Liver (tissue), 3 donors: Measurements from ENCODE around the gene MROH2B.

Source experiments
- FOXA2 ChIP-seq: IDR thresholded peaks from 2 replicates; pipeline ENCODE4 v1.6.1; 2016; ENCODE audit warnings: antibody characterized with exemption
- GABPA ChIP-seq, 2 donors: IDR thresholded peaks in 1 of 2; conservative IDR thresholded peaks in 1 of 2; 2 replicates each; pipeline ENCODE4 v1.6.1; 2016; ENCODE audit warnings: antibody characterized with exemption in 2 of 2, mild to moderate bottlenecking in 1 of 2, moderate library complexity in 1 of 2
- HNF4A ChIP-seq, 2 donors: conservative IDR thresholded peaks; 2 replicates each; pipeline ENCODE4 v1.6.1; 2016; ENCODE audit warnings: antibody characterized with exemption in 2 of 2, mild to moderate bottlenecking in 2 of 2
- JUND ChIP-seq, 2 donors: IDR thresholded peaks; 2 replicates each; pipeline ENCODE4 v1.6.1; 2016; ENCODE audit warnings: antibody characterized with exemption in 2 of 2
- RAD21 ChIP-seq, 2 donors: IDR thresholded peaks; 2 replicates each; pipeline ENCODE4 v1.6.1; 2016; ENCODE audit warnings: antibody characterized with exemption in 2 of 2, mild to moderate bottlenecking in 2 of 2
- RXRA ChIP-seq, 2 donors: IDR thresholded peaks; 2 replicates each; pipeline ENCODE4 v1.6.1; 2017 to 2018; ENCODE audit warnings: antibody characterized with exemption in 2 of 2, mild to moderate bottlenecking in 1 of 2
- SP1 ChIP-seq: IDR thresholded peaks from 2 replicates; pipeline ENCODE4 v1.6.1; 2018; ENCODE audit warnings: antibody characterized with exemption, mild to moderate bottlenecking
- TAF1 ChIP-seq: conservative IDR thresholded peaks from 2 replicates; pipeline ENCODE4 v1.6.1; 2016; ENCODE audit warnings: antibody characterized with exemption, mild to moderate bottlenecking
- YY1 ChIP-seq: IDR thresholded peaks from 2 replicates; pipeline ENCODE4 v1.6.1; 2016; ENCODE audit warnings: antibody characterized with exemption, mild to moderate bottlenecking
- TF ChIP-seq, protein P1 (sequence below): fragments of 150-350 bp; IDR thresholded peaks from 2 replicates; pipeline ENCODE4 v1.5.1; 2017; ENCODE audit warnings: improper control_type of control experiment, low read depth, low read length; ENCODE audit not compliant: missing input control
- TF ChIP-seq, protein P2 (sequence below): IDR thresholded peaks from 2 replicates; pipeline ENCODE4 v1.6.1; 2016; ENCODE audit warnings: antibody characterized with exemption, mild to moderate bottlenecking
- TF ChIP-seq, protein P3 (sequence below): IDR thresholded peaks from 2 replicates; pipeline ENCODE4 v1.6.1; 2016; ENCODE audit warnings: antibody characterized with exemption
- TF ChIP-seq, protein P4 (sequence below): IDR thresholded peaks from 2 replicates; pipeline ENCODE4 v1.6.1; 2016; ENCODE audit warnings: antibody characterized with exemption
- TF ChIP-seq, protein P5 (sequence below): IDR thresholded peaks from 2 replicates; pipeline ENCODE4 v1.6.1; 2016; ENCODE audit warnings: antibody characterized with exemption
- donor health status: healthy.
- donor health status: healthy.

DNA sequence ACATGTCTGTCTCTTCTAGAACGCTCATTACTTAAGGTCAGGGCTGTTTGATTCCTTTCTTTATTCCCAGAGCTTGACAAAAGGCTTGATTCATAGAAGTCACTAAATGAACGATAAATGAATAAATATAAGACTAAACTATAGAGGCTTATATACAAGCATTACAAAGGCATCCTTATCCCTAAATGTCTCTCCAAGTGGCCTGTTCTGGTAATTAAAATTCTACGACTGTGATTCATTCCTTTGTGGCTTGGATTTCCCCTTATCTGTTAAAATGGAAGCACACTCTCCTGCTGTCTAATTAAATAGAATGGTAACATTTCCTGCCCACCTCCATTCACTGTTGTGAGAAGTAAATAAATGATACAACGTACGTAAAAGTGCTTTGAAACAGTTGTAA lies 112.3 kb downstream of the MROH2B start:
- TF ChIP-seq, protein P1, sequence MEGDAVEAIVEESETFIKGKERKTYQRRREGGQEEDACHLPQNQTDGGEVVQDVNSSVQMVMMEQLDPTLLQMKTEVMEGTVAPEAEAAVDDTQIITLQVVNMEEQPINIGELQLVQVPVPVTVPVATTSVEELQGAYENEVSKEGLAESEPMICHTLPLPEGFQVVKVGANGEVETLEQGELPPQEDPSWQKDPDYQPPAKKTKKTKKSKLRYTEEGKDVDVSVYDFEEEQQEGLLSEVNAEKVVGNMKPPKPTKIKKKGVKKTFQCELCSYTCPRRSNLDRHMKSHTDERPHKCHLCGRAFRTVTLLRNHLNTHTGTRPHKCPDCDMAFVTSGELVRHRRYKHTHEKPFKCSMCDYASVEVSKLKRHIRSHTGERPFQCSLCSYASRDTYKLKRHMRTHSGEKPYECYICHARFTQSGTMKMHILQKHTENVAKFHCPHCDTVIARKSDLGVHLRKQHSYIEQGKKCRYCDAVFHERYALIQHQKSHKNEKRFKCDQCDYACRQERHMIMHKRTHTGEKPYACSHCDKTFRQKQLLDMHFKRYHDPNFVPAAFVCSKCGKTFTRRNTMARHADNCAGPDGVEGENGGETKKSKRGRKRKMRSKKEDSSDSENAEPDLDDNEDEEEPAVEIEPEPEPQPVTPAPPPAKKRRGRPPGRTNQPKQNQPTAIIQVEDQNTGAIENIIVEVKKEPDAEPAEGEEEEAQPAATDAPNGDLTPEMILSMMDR, result no peak
- no peak for TF ChIP-seq RXRA (IDR thresholded peaks at IDR 0.05)
- no peak for TF ChIP-seq SP1
- TF ChIP-seq, protein P2, sequence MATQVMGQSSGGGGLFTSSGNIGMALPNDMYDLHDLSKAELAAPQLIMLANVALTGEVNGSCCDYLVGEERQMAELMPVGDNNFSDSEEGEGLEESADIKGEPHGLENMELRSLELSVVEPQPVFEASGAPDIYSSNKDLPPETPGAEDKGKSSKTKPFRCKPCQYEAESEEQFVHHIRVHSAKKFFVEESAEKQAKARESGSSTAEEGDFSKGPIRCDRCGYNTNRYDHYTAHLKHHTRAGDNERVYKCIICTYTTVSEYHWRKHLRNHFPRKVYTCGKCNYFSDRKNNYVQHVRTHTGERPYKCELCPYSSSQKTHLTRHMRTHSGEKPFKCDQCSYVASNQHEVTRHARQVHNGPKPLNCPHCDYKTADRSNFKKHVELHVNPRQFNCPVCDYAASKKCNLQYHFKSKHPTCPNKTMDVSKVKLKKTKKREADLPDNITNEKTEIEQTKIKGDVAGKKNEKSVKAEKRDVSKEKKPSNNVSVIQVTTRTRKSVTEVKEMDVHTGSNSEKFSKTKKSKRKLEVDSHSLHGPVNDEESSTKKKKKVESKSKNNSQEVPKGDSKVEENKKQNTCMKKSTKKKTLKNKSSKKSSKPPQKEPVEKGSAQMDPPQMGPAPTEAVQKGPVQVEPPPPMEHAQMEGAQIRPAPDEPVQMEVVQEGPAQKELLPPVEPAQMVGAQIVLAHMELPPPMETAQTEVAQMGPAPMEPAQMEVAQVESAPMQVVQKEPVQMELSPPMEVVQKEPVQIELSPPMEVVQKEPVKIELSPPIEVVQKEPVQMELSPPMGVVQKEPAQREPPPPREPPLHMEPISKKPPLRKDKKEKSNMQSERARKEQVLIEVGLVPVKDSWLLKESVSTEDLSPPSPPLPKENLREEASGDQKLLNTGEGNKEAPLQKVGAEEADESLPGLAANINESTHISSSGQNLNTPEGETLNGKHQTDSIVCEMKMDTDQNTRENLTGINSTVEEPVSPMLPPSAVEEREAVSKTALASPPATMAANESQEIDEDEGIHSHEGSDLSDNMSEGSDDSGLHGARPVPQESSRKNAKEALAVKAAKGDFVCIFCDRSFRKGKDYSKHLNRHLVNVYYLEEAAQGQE, result no peak
- no peak for TF ChIP-seq GABPA (IDR thresholded peaks at IDR 0.05 in 1 of 2, conservative IDR thresholded peaks at IDR 0.05 in 1 of 2)
- TF ChIP-seq JUND (IDR thresholded peaks at IDR 0.05), result no peak
- TF ChIP-seq, protein P3, sequence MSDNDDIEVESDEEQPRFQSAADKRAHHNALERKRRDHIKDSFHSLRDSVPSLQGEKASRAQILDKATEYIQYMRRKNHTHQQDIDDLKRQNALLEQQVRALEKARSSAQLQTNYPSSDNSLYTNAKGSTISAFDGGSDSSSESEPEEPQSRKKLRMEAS, result no peak
- no peak for TF ChIP-seq RAD21 (IDR thresholded peaks at IDR 0.05)
- TF ChIP-seq YY1, result no peak
- no peak for TF ChIP-seq TAF1
- TF ChIP-seq, protein P4, sequence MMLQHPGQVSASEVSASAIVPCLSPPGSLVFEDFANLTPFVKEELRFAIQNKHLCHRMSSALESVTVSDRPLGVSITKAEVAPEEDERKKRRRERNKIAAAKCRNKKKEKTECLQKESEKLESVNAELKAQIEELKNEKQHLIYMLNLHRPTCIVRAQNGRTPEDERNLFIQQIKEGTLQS, result no peak
- TF ChIP-seq FOXA2, result no peak
- TF ChIP-seq HNF4A (conservative IDR thresholded peaks at IDR 0.05), result no peak
- TF ChIP-seq, protein P5, sequence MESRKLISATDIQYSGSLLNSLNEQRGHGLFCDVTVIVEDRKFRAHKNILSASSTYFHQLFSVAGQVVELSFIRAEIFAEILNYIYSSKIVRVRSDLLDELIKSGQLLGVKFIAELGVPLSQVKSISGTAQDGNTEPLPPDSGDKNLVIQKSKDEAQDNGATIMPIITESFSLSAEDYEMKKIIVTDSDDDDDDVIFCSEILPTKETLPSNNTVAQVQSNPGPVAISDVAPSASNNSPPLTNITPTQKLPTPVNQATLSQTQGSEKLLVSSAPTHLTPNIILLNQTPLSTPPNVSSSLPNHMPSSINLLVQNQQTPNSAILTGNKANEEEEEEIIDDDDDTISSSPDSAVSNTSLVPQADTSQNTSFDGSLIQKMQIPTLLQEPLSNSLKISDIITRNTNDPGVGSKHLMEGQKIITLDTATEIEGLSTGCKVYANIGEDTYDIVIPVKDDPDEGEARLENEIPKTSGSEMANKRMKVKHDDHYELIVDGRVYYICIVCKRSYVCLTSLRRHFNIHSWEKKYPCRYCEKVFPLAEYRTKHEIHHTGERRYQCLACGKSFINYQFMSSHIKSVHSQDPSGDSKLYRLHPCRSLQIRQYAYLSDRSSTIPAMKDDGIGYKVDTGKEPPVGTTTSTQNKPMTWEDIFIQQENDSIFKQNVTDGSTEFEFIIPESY, result no peak
